Liver (tissue), 9 donors: ENCODE measurements around the gene RPS2. TPM values are rescaled to one million over a fixed set of nuclear protein-coding genes. Genes with fewer than 3 reads are reported as not detected.

Experiments used
- DNase-seq: peaks from one replicate; pipeline ENCODE4 v3.0.0-alpha.2; 2017; ENCODE audit warnings: low spot score
- H3K27ac ChIP-seq, 2 donors: one replicate each; pipeline ENCODE4 v1.7.0; 2013; ENCODE audit warnings: inconsistent platforms in 2 of 2, low read length in 2 of 2, control low read depth in 1 of 2, low read depth in 1 of 2, mild to moderate bottlenecking in 1 of 2
- H3K27me3 ChIP-seq, 4 donors: one replicate each; pipeline versions ENCODE4 v1.6.1 to v1.7.0; 2013; ENCODE audit warnings: low read length in 3 of 4, inconsistent platforms in 1 of 4, mild to moderate bottlenecking in 1 of 4, moderate library complexity in 1 of 4; ENCODE audit not compliant: control insufficient read depth in 4 of 4, insufficient read depth in 4 of 4
- H3K36me3 ChIP-seq, 4 donors: one replicate each; pipeline versions ENCODE4 v1.6.1 to v1.7.0; 2013; ENCODE audit warnings: low read length in 3 of 4, mild to moderate bottlenecking in 3 of 4, low read depth in 1 of 4, moderate library complexity in 1 of 4; ENCODE audit not compliant: control insufficient read depth in 4 of 4, insufficient read depth in 3 of 4
- H3K4me1 ChIP-seq, 4 donors: one replicate each; pipeline versions ENCODE4 v1.6.1 to v1.7.0; 2013; ENCODE audit warnings: low read length in 3 of 4, mild to moderate bottlenecking in 3 of 4, moderate library complexity in 1 of 4; ENCODE audit not compliant: control insufficient read depth in 4 of 4, insufficient read depth in 4 of 4
- H3K4me3 ChIP-seq, 3 donors: one replicate each; pipeline versions ENCODE4 v1.6.1 to v1.7.0; 2013; ENCODE audit warnings: low read length in 3 of 3, control low read depth in 1 of 3, low read depth in 1 of 3, mild to moderate bottlenecking in 1 of 3
- H3K9ac ChIP-seq, 2 donors: one replicate each; pipeline ENCODE4 v1.7.0; 2013; ENCODE audit warnings: low read length in 2 of 2, mild to moderate bottlenecking in 2 of 2, moderate library complexity in 2 of 2, control low read depth in 1 of 2, low read depth in 1 of 2
- H3K9me3 ChIP-seq, 4 donors: one replicate each; pipeline versions ENCODE4 v1.6.1 to v1.7.0; 2013; ENCODE audit warnings: low read length in 3 of 4; ENCODE audit not compliant: control insufficient read depth in 4 of 4
- ATF3 ChIP-seq: IDR thresholded peaks from 2 replicates; pipeline ENCODE4 v1.6.1; 2016; ENCODE audit warnings: antibody characterized with exemption
- CTCF ChIP-seq: fragments of 150-350 bp; IDR thresholded peaks from 2 replicates; pipeline ENCODE4 v1.5.1; 2017; ENCODE audit warnings: improper control_type of control experiment, low read depth, low read length; ENCODE audit not compliant: missing input control
- EGR1 ChIP-seq, 2 donors: IDR thresholded peaks; 2 replicates each; pipeline ENCODE4 v1.6.1; 2016 to 2018; ENCODE audit warnings: antibody characterized with exemption in 2 of 2, low read depth in 2 of 2
- FOXA1 ChIP-seq: IDR thresholded peaks from 2 replicates; pipeline ENCODE4 v1.6.1; 2016; ENCODE audit warnings: antibody characterized with exemption
- FOXA2 ChIP-seq: IDR thresholded peaks from 2 replicates; pipeline ENCODE4 v1.6.1; 2016; ENCODE audit warnings: antibody characterized with exemption
- HNF4A ChIP-seq, 2 donors: conservative IDR thresholded peaks; 2 replicates each; pipeline ENCODE4 v1.6.1; 2016; ENCODE audit warnings: antibody characterized with exemption in 2 of 2, mild to moderate bottlenecking in 2 of 2
- HNF4G ChIP-seq: IDR thresholded peaks from 2 replicates; pipeline ENCODE4 v1.6.1; 2016; ENCODE audit warnings: antibody characterized with exemption
- JUND ChIP-seq, 2 donors: IDR thresholded peaks; 2 replicates each; pipeline ENCODE4 v1.6.1; 2016; ENCODE audit warnings: antibody characterized with exemption in 2 of 2
- NR2F2 ChIP-seq: IDR thresholded peaks from 2 replicates; pipeline ENCODE4 v1.6.1; 2016; ENCODE audit warnings: antibody characterized with exemption
- RAD21 ChIP-seq, 2 donors: IDR thresholded peaks; 2 replicates each; pipeline ENCODE4 v1.6.1; 2016; ENCODE audit warnings: antibody characterized with exemption in 2 of 2, mild to moderate bottlenecking in 2 of 2
- REST ChIP-seq: IDR thresholded peaks from 2 replicates; pipeline ENCODE4 v1.6.1; 2016; ENCODE audit warnings: antibody characterized with exemption, mild to moderate bottlenecking
- RXRA ChIP-seq, 2 donors: IDR thresholded peaks; 2 replicates each; pipeline ENCODE4 v1.6.1; 2017 to 2018; ENCODE audit warnings: antibody characterized with exemption in 2 of 2, mild to moderate bottlenecking in 1 of 2
- SP1 ChIP-seq: IDR thresholded peaks from 2 replicates; pipeline ENCODE4 v1.6.1; 2018; ENCODE audit warnings: antibody characterized with exemption, mild to moderate bottlenecking
- YY1 ChIP-seq: IDR thresholded peaks from 2 replicates; pipeline ENCODE4 v1.6.1; 2016; ENCODE audit warnings: antibody characterized with exemption, mild to moderate bottlenecking
- ZBTB33 ChIP-seq: IDR thresholded peaks from 2 replicates; pipeline ENCODE4 v1.6.1; 2016; ENCODE audit warnings: antibody characterized with exemption
- WGBS: extraction: QIAGEN DNeasy Blood & Tissue Kit; methylation state at CpG from one replicate; pipeline ENCODE4 v1.1.7; 2013; 5-methylcytosine and 5-hydroxymethylcytosine counted together
- polyA plus RNA-seq, 2 donors: library from polyadenylated mRNA; stranded (reverse) in 1 of 2; unstranded in 1 of 2; fragments of 200-250 nt in 1 of 2; fragments of >200 nt in 1 of 2; fragmentation: Nextera tagmentation in 1 of 2; extraction: Ambion mirVana in 1 of 2; gene quantifications; one replicate each; pipeline versions ENCODE4 v1.2.1 to v1.2.3, GENCODE V29; 2013 to 2015
- total RNA-seq, 2 donors: library from RNA; depleted of rRNA; stranded (reverse); fragments of >200 nt; gene quantifications; one replicate each; pipeline ENCODE4 v1.2.3, GENCODE V29; 2014
- donor health status: healthy.
- donor health status: healthy.
- donor health status: healthy.
- donor health status: healthy.
- donor health status: healthy.

Gene RPS2
- total and polyA plus RNA-seq, 4 donors: 524 to 1,440 (median 940) TPM

- TF ChIP-seq JUND (IDR thresholded peaks at IDR 0.05): no peak
- no peak for TF ChIP-seq NR2F2
- TF ChIP-seq HNF4G: no peak
- peak; percentile 50 to 79 for TF ChIP-seq RAD21 (IDR thresholded peaks at IDR 0.05)
- TF ChIP-seq EGR1 (IDR thresholded peaks at IDR 0.05; ENCODE audit: low read depth in 2 of 2): no peak
- no peak for TF ChIP-seq REST
- TF ChIP-seq SP1: no peak
- TF ChIP-seq YY1: no peak
- TF ChIP-seq ATF3: no peak
- TF ChIP-seq HNF4A (conservative IDR thresholded peaks at IDR 0.05): no peak
- TF ChIP-seq FOXA1: no peak
- TF ChIP-seq CTCF: peak; percentile 99
- TF ChIP-seq ZBTB33: no peak
- TF ChIP-seq FOXA2: no peak
- no peak for TF ChIP-seq RXRA (IDR thresholded peaks at IDR 0.05)
- peak overlapping the region in 1 of 2 donors; percentile 47 for H3K9ac ChIP-seq
- no peaks in the 10 kb centered on the region for H3K27me3 ChIP-seq
- no peaks in the 10 kb centered on the region for H3K9me3 ChIP-seq
- no peaks in the 10 kb centered on the region for H3K36me3 ChIP-seq
- 16% methylated on average over 70 of the region's 70 CpGs for WGBS
- DNase-seq: peak; percentile 95
- H3K4me3 ChIP-seq: peak overlapping the region in 1 of 3 donors; percentile 78
- peaks cover 0 to 26% (median 13%) of the 10 kb centered on the region in 4 donors for H3K4me1 ChIP-seq
- H3K27ac ChIP-seq: no peak overlapping the region
Measured at GRCh38 chr16:1929578-1930337, 34.9 kb downstream of the RPS2 start.

- 19% methylated on average over 11 of the region's 11 CpGs for WGBS
- H3K9me3 ChIP-seq: no peaks in the 10 kb centered on the region
- TF ChIP-seq REST: no peak
- peak in 1 of 2 donors; percentile 49 for TF ChIP-seq RXRA (IDR thresholded peaks at IDR 0.05)
- peak; percentile 20 for TF ChIP-seq SP1
- H3K27me3 ChIP-seq: no peaks in the 10 kb centered on the region
- peak; percentile 50 for DNase-seq
- peak overlapping the region in 1 of 3 donors; percentile 78 for H3K4me3 ChIP-seq
- no peak overlapping the region for H3K27ac ChIP-seq
- peaks cover 0 to 26% (median 13%) of the 10 kb centered on the region in 4 donors for H3K4me1 ChIP-seq
- H3K36me3 ChIP-seq: no peaks in the 10 kb centered on the region
- no peak overlapping the region for H3K9ac ChIP-seq
Measured at GRCh38 chr16:1929105-1929504, 35.5 kb downstream of the RPS2 start.
